22Rv1 (cell line): ENCODE data around the gene TAPBP.

Experiments used
- ZFX ChIP-seq: fragments of 450-650 bp; IDR thresholded peaks from 2 replicates; pipeline ENCODE4 v1.6.1; 2017; ENCODE audit warnings: antibody characterized with exemption, borderline replicate concordance
- TF ChIP-seq, protein P1 (sequence below): fragments of 450-650 bp; IDR thresholded peaks from 2 replicates; pipeline ENCODE4 v1.5.1; 2017; ENCODE audit warnings: mild to moderate bottlenecking

DNA sequence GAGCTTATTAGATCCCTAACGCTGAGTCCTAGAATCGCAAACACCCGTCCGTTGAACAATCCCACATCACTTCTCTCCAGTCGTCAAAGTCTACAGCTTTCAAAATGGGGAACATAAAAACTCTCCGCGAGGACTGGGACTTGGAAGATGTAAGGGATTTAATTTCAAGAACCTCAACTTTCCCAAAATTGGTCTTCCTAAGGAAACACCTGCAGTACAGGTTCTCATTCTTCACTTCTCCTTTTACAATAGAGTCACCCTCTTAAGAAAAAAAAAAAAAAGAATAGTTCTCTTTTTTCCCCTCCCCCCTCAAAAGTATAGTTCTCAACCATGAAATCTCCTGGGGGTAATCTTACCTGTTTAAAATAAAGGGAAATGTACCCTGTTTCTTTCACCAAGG, 10.2 kb upstream of the TAPBP start:
- TF ChIP-seq, protein P1, sequence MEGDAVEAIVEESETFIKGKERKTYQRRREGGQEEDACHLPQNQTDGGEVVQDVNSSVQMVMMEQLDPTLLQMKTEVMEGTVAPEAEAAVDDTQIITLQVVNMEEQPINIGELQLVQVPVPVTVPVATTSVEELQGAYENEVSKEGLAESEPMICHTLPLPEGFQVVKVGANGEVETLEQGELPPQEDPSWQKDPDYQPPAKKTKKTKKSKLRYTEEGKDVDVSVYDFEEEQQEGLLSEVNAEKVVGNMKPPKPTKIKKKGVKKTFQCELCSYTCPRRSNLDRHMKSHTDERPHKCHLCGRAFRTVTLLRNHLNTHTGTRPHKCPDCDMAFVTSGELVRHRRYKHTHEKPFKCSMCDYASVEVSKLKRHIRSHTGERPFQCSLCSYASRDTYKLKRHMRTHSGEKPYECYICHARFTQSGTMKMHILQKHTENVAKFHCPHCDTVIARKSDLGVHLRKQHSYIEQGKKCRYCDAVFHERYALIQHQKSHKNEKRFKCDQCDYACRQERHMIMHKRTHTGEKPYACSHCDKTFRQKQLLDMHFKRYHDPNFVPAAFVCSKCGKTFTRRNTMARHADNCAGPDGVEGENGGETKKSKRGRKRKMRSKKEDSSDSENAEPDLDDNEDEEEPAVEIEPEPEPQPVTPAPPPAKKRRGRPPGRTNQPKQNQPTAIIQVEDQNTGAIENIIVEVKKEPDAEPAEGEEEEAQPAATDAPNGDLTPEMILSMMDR, result no peak
- TF ChIP-seq ZFX, result no peak
